OCI-LY1 (cell line): ENCODE measurements around the gene NAGK.

Experiments used
- H2AFZ ChIP-seq: fragments of 200-600 bp; sonication (generic), shearing (Covaris generic); 2 replicates; pipeline ENCODE4 v1.6.0; 2014; ENCODE audit warnings: antibody characterized with exemption, mild to moderate bottlenecking, low read length
- H3F3A ChIP-seq: fragments of 200-600 bp; sonication (generic), shearing (Covaris generic); 2 replicates; pipeline ENCODE4 v1.6.0; 2014; ENCODE audit warnings: mild to moderate bottlenecking, antibody characterized with exemption, low read length, moderate library complexity; ENCODE audit not compliant: insufficient read depth
- H3K27ac ChIP-seq: fragments of 200-600 bp; sonication (generic); 2 replicates; pipeline ENCODE4 v1.5.1; 2014; ENCODE audit warnings: low read length, mixed run types, mild to moderate bottlenecking, low read depth; ENCODE audit not compliant: poor library complexity, severe bottlenecking
- H3K27me3 ChIP-seq: fragments of 200-600 bp; sonication (generic); 2 replicates; pipeline ENCODE4 v1.6.0; 2014; ENCODE audit warnings: antibody characterized with exemption, mild to moderate bottlenecking, low read length, moderate library complexity; ENCODE audit not compliant: insufficient read depth
- H3K36me3 ChIP-seq: fragments of 200-600 bp; sonication (generic); 2 replicates; pipeline ENCODE4 v1.6.1; 2014; ENCODE audit warnings: mild to moderate bottlenecking, antibody characterized with exemption, low read length, moderate library complexity, mixed read lengths; ENCODE audit not compliant: insufficient read depth
- H3K4me1 ChIP-seq: fragments of 200-600 bp; sonication (generic); 2 replicates; pipeline ENCODE4 v1.5.1; 2014; ENCODE audit warnings: mild to moderate bottlenecking, low read length, moderate library complexity; ENCODE audit not compliant: insufficient read depth, severe bottlenecking
- H3K4me2 ChIP-seq: fragments of 200-600 bp; sonication (generic), shearing (Covaris generic); 2 replicates; pipeline ENCODE4 v1.6.1; 2014; ENCODE audit warnings: low read length
- H3K4me3 ChIP-seq: fragments of 200-600 bp; sonication (generic); 2 replicates; pipeline ENCODE4 v1.5.1; 2014; ENCODE audit warnings: low read length, low read depth, mild to moderate bottlenecking, mixed read lengths; ENCODE audit not compliant: poor library complexity, severe bottlenecking
- H3K79me2 ChIP-seq: fragments of 200-600 bp; shearing (Covaris generic); 2 replicates; pipeline ENCODE4 v1.6.1; 2016; ENCODE audit warnings: mixed run types, low read length, mixed read lengths; ENCODE audit not compliant: insufficient read depth
- H3K9ac ChIP-seq: fragments of 200-600 bp; sonication (generic), shearing (Covaris generic); 2 replicates; pipeline ENCODE4 v1.6.1; 2014; ENCODE audit warnings: mild to moderate bottlenecking, low read length, mixed read lengths
- H3K9me2 ChIP-seq: fragments of 200-600 bp; sonication (generic), shearing (Covaris generic); 2 replicates; pipeline ENCODE4 v1.6.1; 2014; ENCODE audit warnings: low read depth, mild to moderate bottlenecking, low read length, mixed read lengths
- H3K9me3 ChIP-seq: fragments of 200-600 bp; shearing (Covaris generic); 2 replicates; pipeline ENCODE4 v1.6.1; 2014; ENCODE audit warnings: low read length, mixed read lengths
- H4K20me1 ChIP-seq: fragments of 200-600 bp; sonication (generic), shearing (Covaris generic); 2 replicates; pipeline ENCODE4 v1.6.0; 2016; ENCODE audit warnings: mild to moderate bottlenecking, low read length; ENCODE audit not compliant: insufficient read depth
- EZH2 ChIP-seq: fragments of 200-600 bp; sonication (generic), shearing (Covaris generic); IDR thresholded peaks from 2 replicates; pipeline ENCODE4 v1.8.0; 2017; ENCODE audit warnings: borderline replicate concordance, mixed run types, mild to moderate bottlenecking, antibody characterized with exemption, low read length, moderate library complexity, mixed read lengths
- TF ChIP-seq, protein P1 (sequence below): fragments of 200-600 bp; sonication (generic), shearing (Covaris generic); IDR thresholded peaks from 2 replicates; pipeline ENCODE4 v1.5.1; 2017; ENCODE audit warnings: mild to moderate bottlenecking, antibody characterized with exemption, low read length, moderate library complexity, mixed read lengths

NAGK gene

DNA sequence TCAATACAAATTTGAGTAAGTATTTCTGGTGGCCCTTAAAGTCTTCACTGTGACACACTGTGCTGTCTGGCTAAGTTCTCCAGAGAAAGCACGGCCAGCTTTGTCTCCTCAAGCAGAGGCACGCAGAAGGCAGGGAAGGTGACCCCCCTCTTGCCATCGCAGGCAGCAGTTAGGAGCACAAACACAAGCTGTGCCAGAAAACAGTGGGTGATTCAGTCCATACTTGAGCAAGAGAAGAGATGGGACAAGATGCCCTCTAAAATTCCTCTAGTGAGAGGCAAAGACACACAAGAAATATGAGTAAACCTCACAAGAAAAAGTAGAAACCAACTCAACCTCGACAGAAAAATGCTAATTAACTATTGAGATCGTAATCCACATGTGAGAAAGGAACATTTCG, 51.7 kb downstream of the NAGK start:
- Histone ChIP-seq H3K9me2 (no peaks in the 10 kb centered on the region), H4K20me1 (no peaks in the 10 kb centered on the region), H3K4me3 (no peak overlapping the region), H3K9ac (no peak overlapping the region), H3F3A (no peaks in the 10 kb centered on the region), H3K4me1 (no peaks in the 10 kb centered on the region), H3K79me2 (no peaks in the 10 kb centered on the region), H2AFZ (no peak overlapping the region), H3K27ac (no peak overlapping the region), H3K36me3 (peaks cover 80% of the 10 kb centered on the region), H3K4me2 (no peak overlapping the region), H3K27me3 (no peaks in the 10 kb centered on the region), H3K9me3 (no peaks in the 10 kb centered on the region)
- TF ChIP-seq EZH2, result no peak
- TF ChIP-seq, protein P1, sequence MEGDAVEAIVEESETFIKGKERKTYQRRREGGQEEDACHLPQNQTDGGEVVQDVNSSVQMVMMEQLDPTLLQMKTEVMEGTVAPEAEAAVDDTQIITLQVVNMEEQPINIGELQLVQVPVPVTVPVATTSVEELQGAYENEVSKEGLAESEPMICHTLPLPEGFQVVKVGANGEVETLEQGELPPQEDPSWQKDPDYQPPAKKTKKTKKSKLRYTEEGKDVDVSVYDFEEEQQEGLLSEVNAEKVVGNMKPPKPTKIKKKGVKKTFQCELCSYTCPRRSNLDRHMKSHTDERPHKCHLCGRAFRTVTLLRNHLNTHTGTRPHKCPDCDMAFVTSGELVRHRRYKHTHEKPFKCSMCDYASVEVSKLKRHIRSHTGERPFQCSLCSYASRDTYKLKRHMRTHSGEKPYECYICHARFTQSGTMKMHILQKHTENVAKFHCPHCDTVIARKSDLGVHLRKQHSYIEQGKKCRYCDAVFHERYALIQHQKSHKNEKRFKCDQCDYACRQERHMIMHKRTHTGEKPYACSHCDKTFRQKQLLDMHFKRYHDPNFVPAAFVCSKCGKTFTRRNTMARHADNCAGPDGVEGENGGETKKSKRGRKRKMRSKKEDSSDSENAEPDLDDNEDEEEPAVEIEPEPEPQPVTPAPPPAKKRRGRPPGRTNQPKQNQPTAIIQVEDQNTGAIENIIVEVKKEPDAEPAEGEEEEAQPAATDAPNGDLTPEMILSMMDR, result no peak

DNA sequence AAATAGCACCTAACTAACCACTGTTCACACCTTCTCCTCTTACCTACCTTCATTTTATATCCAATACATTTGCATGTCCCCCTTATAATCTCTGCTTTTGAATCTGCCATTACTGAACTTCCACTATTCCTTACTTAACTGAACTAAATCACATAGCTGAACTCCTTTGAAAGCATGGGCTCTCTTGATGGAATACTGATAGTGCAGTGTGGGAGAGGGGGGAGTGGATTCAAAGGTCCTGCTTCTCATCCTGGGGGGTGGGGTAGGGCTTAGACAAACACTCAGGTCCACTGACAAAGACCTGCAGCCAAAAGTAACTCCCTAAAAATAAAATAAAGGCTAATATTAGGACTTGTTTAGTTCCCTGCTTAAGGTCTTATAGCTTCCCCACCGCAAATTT, 53.0 kb downstream of the NAGK start:
- Histone ChIP-seq H3K9ac (no peak overlapping the region), H3K4me3 (no peak overlapping the region), H2AFZ (no peak overlapping the region), H4K20me1 (no peaks in the 10 kb centered on the region), H3K27ac (no peak overlapping the region), H3K4me2 (no peak overlapping the region), H3K36me3 (peaks cover 74% of the 10 kb centered on the region), H3K4me1 (no peaks in the 10 kb centered on the region), H3K27me3 (no peaks in the 10 kb centered on the region), H3K9me2 (no peaks in the 10 kb centered on the region), H3K79me2 (no peaks in the 10 kb centered on the region), H3F3A (no peaks in the 10 kb centered on the region), H3K9me3 (no peaks in the 10 kb centered on the region)
- TF ChIP-seq EZH2, result no peak
- TF ChIP-seq, protein P1, result no peak

DNA sequence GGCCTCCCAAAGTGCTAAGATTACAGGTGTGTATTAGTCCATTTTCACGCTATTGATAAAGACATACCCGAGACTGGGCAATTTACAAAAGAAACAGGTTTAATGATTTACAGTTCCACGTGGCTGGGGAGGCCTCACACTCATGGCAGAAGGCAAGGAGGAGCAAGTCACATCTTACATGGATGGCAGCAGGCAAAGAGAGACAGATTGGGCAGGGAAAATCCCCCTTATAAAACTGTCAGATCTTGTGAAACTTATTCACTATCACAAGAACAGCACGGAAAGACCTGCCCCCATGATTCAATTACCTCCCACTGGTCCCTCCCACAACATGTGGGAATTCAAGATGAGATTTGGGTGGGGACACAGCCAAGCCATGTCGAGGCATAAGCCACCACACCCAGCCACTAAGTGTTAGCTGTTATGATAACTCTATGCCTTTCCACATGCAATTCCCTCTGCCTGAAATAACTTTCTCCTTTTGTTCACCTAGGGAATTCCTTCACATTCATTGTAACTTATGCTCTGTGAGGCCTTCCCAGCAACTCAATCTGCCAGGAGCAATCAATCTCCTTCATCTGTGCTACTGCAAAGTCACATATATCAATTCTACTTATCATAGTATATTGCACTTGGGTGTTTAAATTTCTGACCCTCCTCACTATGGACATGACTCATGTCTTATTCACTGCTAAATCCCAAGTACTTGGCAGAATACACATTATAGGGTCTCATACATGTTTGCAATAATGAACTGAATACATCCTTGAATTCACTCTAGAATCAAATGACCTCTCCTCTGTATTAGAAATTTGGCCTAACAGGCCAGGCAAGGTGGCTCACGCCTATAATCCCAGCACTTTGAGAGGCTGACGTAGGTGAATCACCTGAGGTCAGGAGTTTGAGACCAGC, 54.2 kb downstream of the NAGK start:
- H3K4me2 ChIP-seq, result no peak overlapping the region
- peaks cover 5% of the 10 kb centered on the region for H3K4me1 ChIP-seq
- H3F3A ChIP-seq, result no peaks in the 10 kb centered on the region
- no peaks in the 10 kb centered on the region for H3K27me3 ChIP-seq
- no peak for TF ChIP-seq EZH2
- TF ChIP-seq, protein P1, result no peak
- H3K36me3 ChIP-seq, result peaks cover 68% of the 10 kb centered on the region
- no peak overlapping the region for H2AFZ ChIP-seq
- no peaks in the 10 kb centered on the region for H4K20me1 ChIP-seq
- H3K9me3 ChIP-seq, result no peaks in the 10 kb centered on the region
- no peaks in the 10 kb centered on the region for H3K9me2 ChIP-seq
- H3K4me3 ChIP-seq, result no peak overlapping the region
- H3K27ac ChIP-seq, result no peak overlapping the region
- H3K9ac ChIP-seq, result no peak overlapping the region
- peaks cover 4% of the 10 kb centered on the region; the same call in 1 of the 2 replicates for H3K79me2 ChIP-seq
